SU-DHL-6 (cell line): ENCODE results near the gene TGFBR3L.

Experiments
- H2AFZ ChIP-seq: fragments of 200-600 bp; sonication (generic); 2 replicates; pipeline ENCODE4 v1.6.1; 2014; ENCODE audit warnings: low read depth, mild to moderate bottlenecking, moderate library complexity, mixed read lengths, antibody characterized with exemption, low read length; ENCODE audit not compliant: severe bottlenecking
- H3F3A ChIP-seq: fragments of 200-600 bp; shearing (Covaris generic); 2 replicates; pipeline ENCODE4 v1.6.0; 2016; ENCODE audit warnings: antibody characterized with exemption, mild to moderate bottlenecking; ENCODE audit not compliant: insufficient read depth
- H3K27ac ChIP-seq: fragments of 200-600 bp; sonication (generic); 2 replicates; pipeline ENCODE4 v1.5.1; 2016; ENCODE audit warnings: low read depth, mild to moderate bottlenecking, low read length, moderate library complexity, mixed read lengths
- H3K27me3 ChIP-seq: fragments of 200-600 bp; sonication (generic), shearing (Covaris generic); 2 replicates; pipeline ENCODE4 v1.6.0; 2014; ENCODE audit warnings: mild to moderate bottlenecking, low read length
- H3K36me3 ChIP-seq: fragments of 200-600 bp; sonication (generic); 2 replicates; pipeline ENCODE4 v1.6.1; 2014; ENCODE audit warnings: mild to moderate bottlenecking, low read length, mixed read lengths
- H3K4me2 ChIP-seq: fragments of 300-600, 200-600 bp; shearing (Covaris generic), sonication (generic); 2 replicates; pipeline ENCODE4 v1.6.0; 2014; ENCODE audit warnings: low read length, low read depth, mild to moderate bottlenecking; ENCODE audit not compliant: poor library complexity, severe bottlenecking
- H3K4me3 ChIP-seq: fragments of 200-600 bp; sonication (generic); 2 replicates; pipeline ENCODE4 v1.5.1; 2014; ENCODE audit warnings: antibody characterized with exemption, low read length, mild to moderate bottlenecking, mixed read lengths; ENCODE audit not compliant: insufficient read depth, poor library complexity, severe bottlenecking
- H3K79me2 ChIP-seq: fragments of 200-600 bp; sonication (generic); 2 replicates; pipeline ENCODE4 v1.6.1; 2014; ENCODE audit warnings: mild to moderate bottlenecking, low read length, moderate library complexity; ENCODE audit not compliant: insufficient read depth
- H3K9ac ChIP-seq: fragments of 200-600 bp; sonication (generic); 2 replicates; pipeline ENCODE4 v1.7.0; 2014; ENCODE audit warnings: mild to moderate bottlenecking, low read length
- H3K9me2 ChIP-seq: fragments of 200-600 bp; sonication (generic); replicated peaks from 2 replicates; pipeline ENCODE4 v1.6.1; 2014; ENCODE audit warnings: low read length; ENCODE audit not compliant: insufficient read depth
- H3K9me3 ChIP-seq: fragments of 200-600 bp; sonication (generic); 2 replicates; pipeline ENCODE4 v1.6.1; 2014; ENCODE audit warnings: low read length, mixed read lengths; ENCODE audit not compliant: insufficient read depth
- H4K20me1 ChIP-seq: fragments of 200-600 bp; sonication (generic); 2 replicates; pipeline ENCODE4 v1.6.1; 2014; ENCODE audit warnings: low read depth, mild to moderate bottlenecking, antibody characterized with exemption, low read length, moderate library complexity, mixed read lengths
- EZH2phosphoT487 ChIP-seq: fragments of 200-600 bp; sonication (generic), shearing (Covaris generic); conservative IDR thresholded peaks from 2 replicates; pipeline ENCODE4 v1.6.1; 2018; ENCODE audit warnings: mild to moderate bottlenecking, antibody characterized with exemption, low read length, moderate library complexity, mixed read lengths
- TF ChIP-seq, protein P1 (sequence below): fragments of 200-600 bp; sonication (generic); IDR thresholded peaks from one replicate; pipeline ENCODE4 v1.5.1; 2017; ENCODE audit warnings: antibody characterized with exemption, mild to moderate bottlenecking, low read length, moderate library complexity; ENCODE audit not compliant: insufficient read depth, poor library complexity, severe bottlenecking

Gene TGFBR3L

GRCh38 chr19:7908078-7908699 lies 6.4 kb upstream of the TGFBR3L start:
- Histone ChIP-seq H4K20me1 (no peaks in the 10 kb centered on the region), H3K27ac (no peak overlapping the region), H3F3A (no peaks in the 10 kb centered on the region), H3K27me3 (no peaks in the 10 kb centered on the region), H3K9me3 (no peaks in the 10 kb centered on the region), H3K4me2 (no peak overlapping the region), H2AFZ (no peak overlapping the region), H3K9ac (no peak overlapping the region), H3K4me3 (no peak overlapping the region), H3K36me3 (no peaks in the 10 kb centered on the region), H3K9me2 (no peaks in the 10 kb centered on the region), H3K79me2 (peaks cover 28% of the 10 kb centered on the region)
- TF ChIP-seq, protein P1, sequence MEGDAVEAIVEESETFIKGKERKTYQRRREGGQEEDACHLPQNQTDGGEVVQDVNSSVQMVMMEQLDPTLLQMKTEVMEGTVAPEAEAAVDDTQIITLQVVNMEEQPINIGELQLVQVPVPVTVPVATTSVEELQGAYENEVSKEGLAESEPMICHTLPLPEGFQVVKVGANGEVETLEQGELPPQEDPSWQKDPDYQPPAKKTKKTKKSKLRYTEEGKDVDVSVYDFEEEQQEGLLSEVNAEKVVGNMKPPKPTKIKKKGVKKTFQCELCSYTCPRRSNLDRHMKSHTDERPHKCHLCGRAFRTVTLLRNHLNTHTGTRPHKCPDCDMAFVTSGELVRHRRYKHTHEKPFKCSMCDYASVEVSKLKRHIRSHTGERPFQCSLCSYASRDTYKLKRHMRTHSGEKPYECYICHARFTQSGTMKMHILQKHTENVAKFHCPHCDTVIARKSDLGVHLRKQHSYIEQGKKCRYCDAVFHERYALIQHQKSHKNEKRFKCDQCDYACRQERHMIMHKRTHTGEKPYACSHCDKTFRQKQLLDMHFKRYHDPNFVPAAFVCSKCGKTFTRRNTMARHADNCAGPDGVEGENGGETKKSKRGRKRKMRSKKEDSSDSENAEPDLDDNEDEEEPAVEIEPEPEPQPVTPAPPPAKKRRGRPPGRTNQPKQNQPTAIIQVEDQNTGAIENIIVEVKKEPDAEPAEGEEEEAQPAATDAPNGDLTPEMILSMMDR: no peak
- TF ChIP-seq EZH2phosphoT487: no peak

GRCh38 chr19:7908742-7909461 lies 5.7 kb upstream of the TGFBR3L start:
- Histone ChIP-seq H3K4me3 (no peak overlapping the region), H3K9me3 (no peaks in the 10 kb centered on the region), H3K27ac (no peak overlapping the region), H3K9ac (no peak overlapping the region), H2AFZ (no peak overlapping the region), H3K36me3 (no peaks in the 10 kb centered on the region), H3F3A (0 out of 2 replicates have a peak, but pooled peaks cover 3% of the 10 kb centered on the region), H3K79me2 (peaks cover 28% of the 10 kb centered on the region), H4K20me1 (no peaks in the 10 kb centered on the region), H3K27me3 (no peaks in the 10 kb centered on the region), H3K9me2 (no peaks in the 10 kb centered on the region), H3K4me2 (no peak overlapping the region)
- TF ChIP-seq, protein P1: no peak
- TF ChIP-seq EZH2phosphoT487: no peak

GRCh38 chr19:7909471-7910067 lies 5.1 kb upstream of the TGFBR3L start:
- peaks cover 23% of the 10 kb centered on the region for H3K79me2 ChIP-seq
- TF ChIP-seq EZH2phosphoT487: no peak
- TF ChIP-seq, protein P1: no peak
- H3K4me2 ChIP-seq: no peak overlapping the region
- H4K20me1 ChIP-seq: no peaks in the 10 kb centered on the region
- H2AFZ ChIP-seq: no peak overlapping the region
- no peak overlapping the region for H3K4me3 ChIP-seq
- H3K27ac ChIP-seq: no peak overlapping the region
- H3K36me3 ChIP-seq: no peaks in the 10 kb centered on the region
- no peaks in the 10 kb centered on the region for H3K9me3 ChIP-seq
- no peak overlapping the region for H3K9ac ChIP-seq
- H3F3A ChIP-seq: 0 out of 2 replicates have a peak, but pooled peaks cover 3% of the 10 kb centered on the region
- no peaks in the 10 kb centered on the region for H3K27me3 ChIP-seq
- no peaks in the 10 kb centered on the region for H3K9me2 ChIP-seq
